Endometrium (tissue), 2 donors: ENCODE data around the gene PPP1R13L.

Experiments used
- FAIRE-seq: peaks from 2 replicates; lab custom pipeline; 2012; peaks lifted over from hg19 to GRCh38; lab: Jason Lieb, UNC
- donor health status: control.
- donor health status: control.

PPP1R13L gene

DNA sequence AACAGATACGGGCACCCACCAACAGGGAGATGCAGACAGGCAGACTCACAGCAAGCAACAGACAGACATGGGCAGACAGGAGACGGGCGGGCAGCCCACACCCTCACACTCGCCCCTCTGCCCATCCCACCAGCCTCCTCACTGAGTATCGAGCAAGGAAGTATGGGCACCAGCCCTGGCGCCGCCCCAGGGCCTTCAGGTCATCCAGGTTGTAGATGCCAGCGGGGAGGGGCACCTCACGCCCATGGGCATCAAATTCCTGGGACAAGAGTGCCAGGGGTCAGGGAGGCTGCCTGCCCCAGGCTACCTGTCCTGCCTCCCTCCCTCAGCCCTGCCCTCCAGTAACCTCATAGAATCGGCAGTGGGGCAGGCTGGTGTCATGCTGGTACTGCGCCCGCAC lies 40.2 kb downstream of the PPP1R13L start:
- no peak for FAIRE-seq

DNA sequence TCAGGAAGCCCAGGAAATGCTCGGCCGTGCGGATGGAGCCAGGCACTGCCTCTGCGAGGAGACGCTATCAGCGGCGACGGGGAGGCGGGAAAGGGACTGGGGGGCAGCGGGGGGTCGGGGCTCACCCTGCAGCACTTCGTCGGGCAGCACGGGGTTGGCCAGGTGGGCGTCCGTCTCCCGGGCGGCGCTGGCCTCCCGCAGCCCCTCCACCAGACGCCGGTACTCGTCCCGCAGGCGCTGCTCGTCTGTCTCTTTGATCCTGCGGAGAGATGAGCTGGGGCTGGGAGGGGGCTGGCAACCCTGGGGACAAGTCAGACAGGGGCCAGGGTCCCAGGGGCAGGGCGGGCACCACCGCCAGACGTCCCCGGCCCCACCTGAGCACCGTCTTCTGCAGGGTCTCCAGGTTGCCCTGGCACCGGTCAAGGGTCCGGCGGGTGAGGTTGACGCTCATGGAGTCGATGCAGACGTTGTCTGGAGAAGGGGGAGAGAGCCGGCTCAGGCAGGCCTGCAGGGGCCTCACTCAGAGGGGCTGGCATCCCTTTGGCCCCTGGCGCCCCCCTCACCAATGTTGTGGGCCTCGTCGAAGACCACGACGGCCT lies 40.9 kb downstream of the PPP1R13L start:
- no peak for FAIRE-seq

DNA sequence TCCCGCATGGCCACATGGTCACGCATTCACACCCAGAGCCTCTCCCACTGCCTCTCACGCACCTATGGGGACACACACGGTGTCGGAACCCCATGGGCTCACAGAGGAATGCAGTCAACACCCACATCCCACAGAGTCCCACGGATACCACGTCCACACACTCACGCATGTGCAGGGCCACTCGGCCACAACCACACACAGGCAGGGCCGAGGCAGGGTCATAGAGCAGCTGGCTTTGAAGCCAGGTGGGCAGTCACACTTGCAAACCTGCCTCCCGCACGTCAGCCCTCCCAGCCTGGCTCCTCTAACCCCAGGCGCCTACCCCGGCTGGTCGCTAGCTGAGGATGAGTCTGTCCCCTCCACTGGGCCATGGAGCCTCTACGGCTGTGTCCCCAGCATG lies 42.6 kb downstream of the PPP1R13L start:
- no peak for FAIRE-seq

DNA sequence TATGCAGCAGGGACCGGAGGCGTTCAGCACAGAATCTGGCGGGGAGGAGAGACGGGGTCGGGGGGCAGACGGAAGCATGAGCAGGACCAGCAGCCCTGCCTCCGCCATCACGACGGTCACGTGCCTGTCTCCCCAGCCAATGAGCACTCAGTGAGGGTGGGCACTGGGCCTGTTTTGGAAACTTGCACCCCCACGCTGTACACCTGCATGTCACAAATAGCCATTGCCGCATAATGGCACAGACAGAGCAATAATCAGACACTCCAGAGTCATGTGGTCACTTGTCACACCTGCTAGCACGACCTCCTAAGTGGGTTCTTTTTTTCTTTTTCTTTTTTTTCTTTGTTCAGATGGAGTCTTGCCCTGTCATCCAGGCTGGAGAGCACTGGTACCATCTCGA lies 43.3 kb downstream of the PPP1R13L start:
- FAIRE-seq, result no peak

DNA sequence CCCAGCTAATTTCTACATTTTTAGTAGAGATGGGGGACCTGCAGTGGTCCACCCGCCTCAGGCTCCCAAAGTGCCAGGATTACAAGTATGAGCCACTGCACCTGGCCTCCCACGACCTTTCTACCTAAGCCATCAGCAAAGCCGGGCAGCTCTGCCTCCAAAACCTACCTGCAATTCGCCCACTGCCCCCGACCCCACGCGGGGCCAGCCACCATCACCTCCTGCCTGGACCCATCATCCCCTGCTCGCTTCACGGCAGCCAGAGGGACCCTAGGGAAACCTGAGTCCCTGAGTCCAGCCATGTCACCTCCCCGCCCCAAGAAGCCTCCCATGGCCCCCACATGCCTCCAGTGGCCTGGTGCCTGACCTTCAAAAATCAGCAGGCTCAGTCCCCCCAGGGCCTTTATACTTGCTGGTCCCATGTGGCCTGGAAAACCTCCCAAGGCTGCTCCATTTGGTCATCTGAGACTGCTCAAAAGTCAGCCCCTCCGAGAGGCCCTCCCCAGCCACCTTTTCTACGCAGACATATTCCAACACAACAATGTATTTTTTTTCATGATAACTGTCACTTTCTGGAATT lies 46.6 kb downstream of the PPP1R13L start:
- FAIRE-seq, result no peak

DNA sequence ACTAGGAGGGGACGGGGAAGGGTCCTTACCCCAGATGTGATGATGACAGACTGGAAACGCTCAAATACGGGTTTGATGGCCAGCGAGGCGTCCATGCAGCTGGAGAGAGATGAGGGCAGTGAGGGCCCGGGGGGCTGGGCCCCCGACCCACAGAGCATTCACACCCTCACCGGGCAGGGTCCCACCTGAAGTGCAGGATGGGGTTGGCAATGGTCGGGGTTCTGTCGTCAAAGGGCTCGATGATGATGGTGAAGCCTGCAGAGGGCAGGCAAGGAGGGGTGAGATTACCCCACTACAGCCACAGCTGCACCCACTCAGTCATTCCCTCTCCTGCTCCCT lies 47.5 kb downstream of the PPP1R13L start:
- FAIRE-seq, result no peak

DNA sequence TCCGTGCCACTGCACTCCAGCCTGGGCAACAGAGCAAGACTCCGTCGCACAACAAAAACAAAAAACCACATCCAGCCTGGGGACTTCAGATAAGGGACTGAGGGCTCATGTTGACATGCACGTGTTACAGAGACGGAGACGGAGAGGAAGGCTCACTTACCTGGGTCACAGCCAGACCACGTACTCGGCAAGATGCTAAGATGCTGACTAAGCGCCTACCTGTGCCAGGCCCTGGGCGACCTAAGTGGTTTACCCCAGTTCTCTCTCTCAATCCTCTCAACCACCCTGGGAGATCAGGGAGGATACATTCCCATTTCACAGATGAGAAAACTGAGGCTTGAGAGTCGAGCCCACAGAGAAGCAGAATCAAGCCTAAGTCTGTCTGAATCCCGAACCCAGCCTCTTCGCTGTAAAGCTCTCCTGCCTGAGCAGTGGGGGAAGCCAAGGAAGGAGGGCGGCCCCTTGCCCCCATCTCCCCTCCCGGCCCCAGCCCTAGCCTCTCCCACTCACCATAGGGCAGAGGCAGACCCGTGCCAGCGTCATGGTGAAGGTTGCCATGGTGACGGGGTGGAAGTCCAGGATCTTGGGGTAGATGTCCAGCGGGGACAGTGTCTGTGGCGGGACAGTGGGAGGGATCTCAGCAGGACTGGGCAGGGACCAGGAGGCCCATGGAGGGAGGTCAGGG lies 48.0 kb downstream of the PPP1R13L start:
- no peak for FAIRE-seq

DNA sequence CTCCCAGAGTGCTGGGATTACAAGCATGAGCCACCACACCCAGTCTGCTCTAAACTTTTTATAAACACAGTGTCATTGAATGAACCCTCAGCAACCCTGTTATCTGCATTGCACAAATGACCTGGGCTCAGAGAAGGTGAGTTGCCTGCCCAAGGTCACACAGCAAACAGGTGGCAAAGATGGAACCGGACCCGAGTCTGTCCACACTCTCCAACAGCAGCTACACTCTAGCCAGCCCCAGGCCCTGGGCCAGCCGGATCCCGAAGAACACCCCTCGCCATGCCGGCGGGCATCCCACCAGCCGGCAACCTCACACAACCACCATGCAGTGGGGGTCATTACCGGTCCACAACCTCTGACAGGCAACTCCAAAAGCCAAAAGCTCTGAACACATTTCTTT lies 49.0 kb downstream of the PPP1R13L start:
- no peak for FAIRE-seq

DNA sequence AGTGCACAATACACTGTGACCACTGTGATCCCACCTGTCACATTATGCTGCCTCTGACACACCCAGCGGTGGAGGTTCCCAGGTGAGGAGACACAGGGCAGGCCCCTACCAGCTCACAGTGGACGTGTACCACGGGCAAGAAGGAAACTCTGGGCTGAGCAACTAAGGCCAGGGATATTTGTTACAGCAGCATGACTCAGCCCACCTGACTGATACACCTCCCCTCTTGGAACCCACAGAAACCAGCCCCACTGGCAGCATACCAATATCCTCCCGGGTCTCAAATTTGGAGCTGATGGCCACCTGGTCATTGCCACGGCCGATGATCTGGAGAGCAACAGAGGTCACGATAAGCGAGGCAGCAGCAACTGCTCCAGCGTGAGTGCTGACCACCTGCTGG lies 49.5 kb downstream of the PPP1R13L start:
- no peak for FAIRE-seq

DNA sequence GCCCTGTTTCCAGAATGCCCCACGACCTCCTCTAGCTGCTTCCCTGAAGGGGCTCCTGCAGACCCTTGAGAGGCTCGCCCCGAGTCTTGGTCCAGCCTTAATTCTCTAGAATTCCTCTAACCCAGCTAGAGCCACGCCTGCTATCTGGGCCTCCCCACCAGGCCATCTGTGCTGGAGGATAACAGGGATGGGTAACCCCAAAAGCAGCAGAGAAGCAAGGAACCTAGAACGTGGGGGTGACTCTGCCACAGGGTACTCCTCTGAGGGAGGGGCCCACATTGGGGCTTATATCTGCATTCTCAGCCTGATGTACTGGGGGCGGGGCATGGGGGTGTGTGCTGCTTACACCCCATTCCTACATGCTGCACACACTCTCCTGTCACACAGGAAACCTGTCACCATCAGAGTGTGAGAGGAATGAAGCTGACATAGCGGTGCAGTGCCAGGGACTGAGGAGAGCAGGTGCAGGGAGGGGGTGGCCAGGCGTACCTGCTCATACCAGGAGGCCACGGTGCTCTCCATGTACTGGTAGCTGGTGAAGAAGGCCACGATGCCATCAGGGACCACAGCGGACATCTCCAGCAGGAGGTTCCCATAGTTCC lies 50.5 kb downstream of the PPP1R13L start:
- FAIRE-seq, result no peak

DNA sequence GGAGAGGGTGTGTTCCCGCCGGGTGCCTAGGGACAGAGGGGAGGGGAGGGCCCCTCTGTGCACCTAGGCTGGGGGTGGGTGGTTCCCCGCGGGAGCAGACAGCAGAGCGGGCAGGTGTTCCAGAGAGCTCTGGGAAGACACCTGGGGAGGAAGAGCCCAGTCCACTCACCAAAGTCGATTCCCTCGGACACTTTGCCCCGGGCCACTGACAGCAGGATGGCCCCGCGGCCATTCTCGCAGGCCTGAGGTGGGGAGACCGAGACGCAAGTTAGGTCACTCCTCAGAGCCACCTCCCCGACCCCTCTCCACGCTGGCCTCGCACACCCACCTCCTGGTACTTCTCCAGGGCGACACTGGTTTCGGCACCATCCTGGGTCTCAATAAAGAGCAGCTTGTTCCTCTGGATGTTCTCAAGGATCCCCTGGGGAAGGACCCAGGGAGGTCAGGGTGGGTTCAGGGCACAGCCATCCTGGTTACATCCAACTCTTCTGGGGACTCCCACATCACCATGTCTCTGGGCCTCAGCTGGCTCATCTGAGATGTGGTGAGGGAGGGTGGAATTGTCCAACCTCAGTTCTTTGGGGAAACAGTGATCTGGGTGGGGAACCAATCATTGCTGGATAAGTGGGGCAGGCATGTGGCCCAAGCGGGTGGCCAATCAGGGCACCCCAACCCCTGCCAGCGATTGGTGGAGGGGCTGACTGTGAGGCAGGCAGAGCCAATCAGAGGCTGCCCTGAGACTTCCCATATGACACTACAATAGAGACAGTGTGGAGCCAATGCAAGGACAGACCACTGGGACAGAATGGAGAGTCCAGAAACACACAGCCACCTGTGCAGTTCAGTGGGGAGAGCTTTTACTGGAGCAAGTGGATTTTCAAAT lies 51.7 kb downstream of the PPP1R13L start:
- FAIRE-seq, result no peak

DNA sequence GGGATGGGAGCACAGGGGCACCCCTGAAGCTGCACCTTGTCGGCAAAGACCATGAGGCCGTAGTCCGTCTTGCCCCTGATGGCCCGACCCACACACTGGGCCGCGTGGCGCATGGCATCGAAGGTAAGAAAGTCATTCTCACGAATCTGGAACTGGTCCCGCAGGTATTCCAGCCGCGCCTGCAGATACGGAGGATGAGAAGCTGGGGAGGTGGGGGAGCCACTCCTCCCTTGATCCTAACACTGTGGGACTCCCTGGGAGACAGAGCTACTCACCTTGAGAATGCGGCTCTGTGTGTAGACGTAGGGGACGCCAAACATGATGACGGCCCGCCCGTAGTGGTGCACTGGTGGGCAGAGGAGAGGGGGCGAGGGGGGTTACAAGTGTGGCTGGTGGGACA lies 52.4 kb downstream of the PPP1R13L start:
- FAIRE-seq, result no peak

DNA sequence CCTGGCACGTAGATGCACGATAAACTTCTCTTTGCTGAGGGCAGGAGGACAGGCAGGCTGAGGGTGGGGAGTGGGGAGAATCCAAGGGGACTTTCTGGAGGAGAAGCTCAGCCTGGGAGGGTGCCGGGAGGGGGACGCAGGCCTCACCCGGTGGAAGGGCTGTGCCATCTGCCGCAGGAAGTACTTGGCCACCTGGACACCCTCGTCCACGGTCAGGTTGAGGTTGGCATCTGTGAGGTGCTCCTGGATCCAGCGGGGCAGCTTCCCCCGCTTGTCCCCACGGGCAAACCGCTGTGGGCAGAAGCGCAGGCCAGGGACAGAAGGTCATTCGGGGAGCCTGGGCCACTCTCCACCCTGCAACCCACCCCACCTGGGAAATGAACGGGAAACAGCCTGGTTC lies 52.8 kb downstream of the PPP1R13L start:
- no peak for FAIRE-seq

DNA sequence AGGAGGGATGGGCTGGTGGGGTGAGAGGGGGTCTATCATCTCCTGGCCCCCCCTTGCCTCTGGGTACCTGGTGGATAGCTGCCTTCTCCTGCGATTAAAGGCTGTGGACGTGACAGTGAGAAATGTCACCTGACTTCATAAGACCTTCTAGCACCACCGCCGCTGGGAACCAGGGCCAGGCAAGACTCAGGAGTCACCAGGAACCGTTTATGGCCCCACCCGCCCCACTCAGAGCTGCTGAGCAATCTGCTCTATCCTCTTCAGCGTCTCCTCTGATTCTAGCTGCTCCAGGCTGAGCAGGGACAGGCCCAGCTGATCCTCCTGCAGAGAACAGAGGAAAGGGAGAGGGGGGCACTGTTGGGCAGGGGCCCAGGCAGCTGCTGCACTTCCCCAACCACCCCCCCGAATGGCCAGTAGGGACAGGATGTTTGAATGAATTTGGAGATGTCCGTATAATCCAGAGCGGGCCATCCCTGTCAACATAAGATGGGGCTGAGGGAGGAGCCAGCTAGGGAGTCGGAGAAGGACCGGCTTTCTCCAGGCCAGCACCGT lies 53.4 kb downstream of the PPP1R13L start:
- no peak for FAIRE-seq

DNA sequence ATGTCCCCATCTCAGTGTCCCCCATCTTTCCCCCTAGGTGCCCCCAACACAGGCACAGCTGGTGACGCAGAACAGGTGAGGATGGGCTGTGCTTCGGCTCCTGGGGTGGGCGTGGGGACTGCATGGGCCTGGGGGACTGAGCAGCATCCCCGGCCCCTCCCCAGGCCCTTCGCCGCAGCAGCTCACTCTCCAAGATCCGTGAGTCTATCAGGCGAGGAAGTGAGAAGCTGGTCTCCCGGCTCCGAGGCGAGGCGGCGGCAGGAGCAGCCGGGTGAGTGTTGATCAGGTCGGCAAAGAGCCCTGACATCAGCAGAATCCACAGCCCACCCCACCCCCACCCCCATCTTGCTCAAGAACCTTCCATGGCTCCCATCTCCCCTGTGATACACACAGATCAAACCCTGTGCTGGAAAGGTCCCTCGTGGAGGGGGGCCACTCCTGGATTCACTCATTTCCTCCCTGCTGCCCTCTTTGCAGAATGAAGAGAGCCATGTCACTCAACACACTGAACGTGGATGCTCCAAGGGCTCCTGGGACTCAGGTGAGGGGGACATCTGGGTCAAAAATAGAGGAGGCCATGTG lies 54.3 kb downstream of the PPP1R13L start:
- FAIRE-seq, result no peak

DNA sequence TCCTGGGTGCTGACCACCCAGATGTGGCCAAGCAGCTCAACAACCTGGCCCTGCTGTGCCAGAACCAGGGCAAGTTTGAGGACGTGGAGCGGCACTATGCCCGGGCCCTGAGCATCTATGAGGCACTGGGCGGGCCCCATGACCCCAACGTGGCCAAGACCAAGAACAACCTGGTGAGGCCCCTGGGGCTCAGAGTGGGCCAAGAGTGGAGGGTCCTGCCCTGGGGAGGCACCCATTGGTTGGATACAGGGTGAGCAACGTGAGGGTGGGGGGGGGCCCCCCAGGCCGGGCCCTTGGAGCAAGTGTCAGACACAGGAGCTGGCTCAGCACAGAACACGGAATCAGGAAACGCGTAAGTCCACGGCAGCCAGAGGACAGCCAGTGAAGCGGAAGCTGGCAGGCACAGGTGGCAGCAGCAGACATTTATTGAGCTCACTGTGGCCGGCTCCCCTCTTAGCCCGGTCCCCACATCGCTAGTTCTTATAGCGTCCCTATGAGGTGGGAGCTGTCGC lies 55.4 kb downstream of the PPP1R13L start:
- no peak for FAIRE-seq

DNA sequence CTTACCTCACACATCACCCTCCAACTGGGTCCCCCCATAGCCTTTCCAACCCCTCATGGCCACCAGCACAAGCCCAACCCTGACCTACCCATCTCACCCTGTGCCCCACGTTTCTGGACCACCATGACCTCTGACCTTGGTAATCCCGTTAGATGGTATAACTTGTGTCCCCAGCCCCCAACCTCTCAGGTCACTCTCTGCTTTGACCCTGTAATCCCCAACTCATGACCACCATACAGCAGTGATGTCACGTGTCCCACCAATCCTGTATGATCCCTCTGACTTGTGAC lies 55.8 kb downstream of the PPP1R13L start:
- no peak for FAIRE-seq

DNA sequence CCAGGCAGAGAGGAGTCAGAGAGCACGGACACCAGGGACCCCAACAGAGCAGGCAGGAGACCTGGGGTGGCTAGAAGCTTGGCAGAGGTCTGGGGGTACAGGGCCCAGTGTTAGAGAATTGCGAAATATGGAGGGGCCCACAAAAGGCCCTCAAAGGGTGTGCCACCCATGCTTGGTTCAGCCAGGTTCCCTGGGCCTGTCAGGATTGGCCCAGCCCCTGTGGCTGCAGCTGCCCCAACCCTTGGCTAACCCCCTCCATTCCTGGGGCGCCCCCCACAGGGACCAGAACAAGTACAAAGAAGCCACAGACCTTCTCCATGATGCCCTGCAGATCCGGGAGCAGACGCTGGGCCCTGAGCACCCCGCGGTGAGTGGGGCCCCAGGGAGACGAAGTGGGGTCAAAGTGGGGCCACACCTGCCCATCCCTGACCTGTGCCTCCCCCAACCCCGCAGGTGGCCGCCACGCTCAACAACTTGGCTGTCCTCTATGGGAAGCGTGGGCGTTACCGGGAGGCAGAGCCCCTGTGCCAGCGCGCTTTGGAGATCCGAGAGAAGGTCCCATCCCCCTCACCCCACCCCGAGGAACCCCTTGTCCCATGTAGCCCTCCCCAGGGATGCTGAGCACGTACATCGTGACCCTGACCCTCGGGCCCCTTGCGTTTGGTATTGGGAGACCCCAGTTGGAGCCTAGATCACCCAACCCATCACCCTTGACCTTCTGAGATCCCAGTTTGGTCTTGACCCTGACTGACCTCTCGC lies 56.3 kb downstream of the PPP1R13L start:
- no peak for FAIRE-seq

DNA sequence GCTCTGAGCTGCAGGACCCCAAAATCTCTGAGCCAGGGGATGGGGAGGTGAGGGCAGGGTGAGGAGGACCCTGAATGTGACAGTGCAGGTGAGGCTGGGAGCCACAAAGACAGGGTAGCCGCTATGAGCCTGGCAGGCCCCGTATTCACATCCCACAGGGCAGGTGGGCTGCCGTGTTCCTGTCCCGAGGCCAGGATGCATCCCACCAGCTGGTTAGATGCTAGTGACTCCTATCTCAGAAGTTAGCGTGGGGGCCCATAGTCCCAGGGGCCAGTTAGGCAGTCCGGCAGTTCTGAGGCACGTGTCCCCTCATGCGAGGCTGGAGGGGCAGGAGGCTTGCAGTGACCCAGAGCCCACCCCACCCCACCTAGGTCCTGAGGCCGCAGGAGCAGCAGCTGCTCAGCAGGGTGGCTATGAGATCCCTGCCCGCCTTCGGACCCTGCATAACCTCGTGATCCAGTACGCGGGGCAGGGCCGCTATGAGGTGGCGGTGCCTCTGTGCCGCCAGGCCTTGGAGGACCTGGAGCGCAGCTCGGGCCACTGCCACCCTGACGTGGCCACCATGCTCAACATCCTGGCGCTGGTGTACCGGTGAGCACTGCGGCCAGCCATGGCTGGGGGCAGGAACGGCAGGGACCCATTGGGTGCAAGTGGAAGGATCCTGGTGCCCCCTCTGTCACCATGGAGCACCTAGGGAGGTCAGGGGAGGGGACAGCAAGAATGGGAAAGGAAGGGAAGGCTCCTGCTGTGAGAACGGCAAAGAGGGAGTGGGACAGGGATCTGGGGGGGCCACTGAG lies 57.1 kb downstream of the PPP1R13L start:
- no peak for FAIRE-seq

DNA sequence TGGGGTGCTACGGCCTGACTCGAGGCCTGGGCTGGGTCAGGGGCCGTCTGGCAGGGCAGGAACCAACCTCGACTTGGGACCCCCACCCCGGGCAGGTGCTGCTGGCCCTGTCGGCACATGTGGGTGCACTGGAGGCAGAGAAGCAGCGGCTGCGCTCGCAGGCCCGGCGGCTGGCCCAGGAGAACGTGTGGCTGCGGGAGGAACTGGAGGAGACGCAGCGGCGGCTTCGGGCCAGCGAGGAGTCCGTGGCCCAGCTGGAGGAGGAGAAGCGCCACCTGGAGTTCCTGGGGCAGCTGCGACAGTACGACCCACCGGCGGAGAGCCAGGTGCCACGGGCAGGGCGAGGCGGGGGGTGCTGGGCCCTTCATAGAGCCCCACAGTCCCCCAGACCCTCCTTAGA lies 58.4 kb downstream of the PPP1R13L start:
- FAIRE-seq, result no peak

DNA sequence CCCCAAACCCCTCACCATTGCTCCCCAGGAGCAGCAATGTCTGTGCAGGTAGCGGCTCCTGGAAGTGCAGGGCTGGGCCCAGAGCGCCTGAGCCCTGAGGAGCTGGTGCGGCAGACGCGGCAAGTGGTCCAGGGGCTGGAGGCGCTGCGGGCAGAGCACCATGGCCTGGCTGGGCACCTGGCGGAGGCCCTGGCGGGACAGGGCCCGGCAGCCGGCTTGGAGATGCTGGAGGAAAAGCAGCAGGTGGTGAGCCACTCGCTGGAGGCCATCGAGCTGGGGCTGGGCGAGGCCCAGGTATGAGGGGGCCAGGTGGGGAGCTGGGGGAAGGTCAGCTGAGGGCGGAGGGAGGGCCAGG lies 59.4 kb downstream of the PPP1R13L start:
- no peak for FAIRE-seq
